ENCODE measurements around the gene PTPN4.
"Not testable (repeated sequence)": the region's sequence is repeated elsewhere in the genome, so short reads cannot be mapped to it uniquely, and the experiment has no call there.

PTPN4 gene

DNA sequence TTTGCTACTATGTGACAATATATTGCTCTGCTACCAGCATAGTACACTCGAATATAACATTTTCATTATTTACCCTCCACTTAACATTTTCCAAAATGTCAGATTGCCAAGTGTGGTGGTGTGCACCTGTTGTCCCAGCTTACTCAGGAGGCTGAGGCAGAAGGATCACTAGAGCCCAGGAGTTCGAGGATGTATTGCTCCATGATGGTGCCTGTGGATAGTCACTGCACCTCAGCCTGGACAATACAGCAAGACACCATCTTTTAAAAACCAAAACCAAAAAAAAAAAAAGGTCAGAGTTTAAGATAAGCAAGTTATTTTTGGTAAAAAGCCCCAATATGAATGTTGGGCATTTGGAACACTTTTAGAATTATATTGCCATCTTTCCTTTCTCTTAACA, 178.0 kb downstream of the PTPN4 start:
- no peak for DNase-seq (ENCODE audit: low read depth in 2 of 2, low spot score in 1 of 2)

DNA sequence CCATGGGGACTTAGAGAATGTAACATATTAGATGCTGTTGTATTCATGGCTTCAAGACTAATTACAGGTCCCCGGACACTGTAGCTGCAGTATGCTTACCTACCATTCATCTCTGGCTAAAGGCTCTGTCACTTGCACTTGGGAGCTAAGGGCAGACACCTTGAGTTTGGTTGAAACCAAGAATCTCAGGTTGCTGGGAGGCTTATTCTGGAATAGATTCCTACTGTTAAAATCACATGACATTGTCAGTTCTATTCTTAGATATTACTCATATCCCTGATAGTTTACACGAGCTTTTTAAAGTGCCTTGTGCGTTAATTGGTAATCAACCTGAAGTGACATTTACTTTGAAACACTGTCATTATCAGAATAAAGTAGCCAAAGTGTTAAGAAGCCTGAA, 180.2 kb downstream of the PTPN4 start:
- no peak for DNase-seq (ENCODE audit: low read depth in 2 of 2, low spot score in 1 of 2)

DNA sequence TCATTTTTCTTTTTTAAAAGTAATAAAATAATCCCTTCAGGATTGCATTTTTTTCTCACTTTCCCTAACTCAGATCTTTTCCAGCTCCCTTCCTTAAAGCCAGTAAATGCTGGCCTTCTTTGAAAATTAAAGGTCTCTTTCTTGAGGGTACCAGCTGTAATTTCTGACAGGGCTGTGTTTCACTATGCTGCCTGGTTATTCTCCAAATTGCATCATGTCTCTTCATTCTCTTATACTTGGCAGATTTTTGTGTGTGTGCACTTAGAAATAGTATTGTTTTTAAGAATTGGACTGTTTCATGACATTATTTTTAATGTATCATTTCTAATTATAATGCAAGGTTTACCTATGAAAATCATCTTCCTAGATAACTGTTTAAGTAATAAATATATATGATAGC, 181.1 kb downstream of the PTPN4 start:
- DNase-seq (ENCODE audit: low read depth in 2 of 2, low spot score in 1 of 2) = no peak

DNA sequence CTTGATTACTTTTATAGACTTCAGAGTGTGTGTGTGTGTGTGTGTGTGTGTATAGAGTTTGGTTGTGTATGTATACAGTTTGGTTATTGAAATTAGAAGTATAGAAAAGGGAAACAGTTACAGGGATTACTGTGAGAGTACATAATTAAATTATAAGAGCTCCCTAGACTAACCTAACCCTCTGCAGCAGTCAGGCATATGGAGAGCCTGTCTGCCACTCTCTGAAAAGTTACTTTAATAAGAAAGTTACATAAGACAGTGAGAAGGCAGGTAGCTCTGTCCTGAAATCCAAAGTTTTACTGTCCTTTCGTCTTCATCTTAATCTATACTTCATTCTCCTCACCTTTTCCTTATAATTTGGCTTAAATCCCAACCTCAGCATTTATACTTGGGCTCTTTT, 181.7 kb downstream of the PTPN4 start:
- DNase-seq (ENCODE audit: low read depth in 2 of 2, low spot score in 1 of 2) = no peak

DNA sequence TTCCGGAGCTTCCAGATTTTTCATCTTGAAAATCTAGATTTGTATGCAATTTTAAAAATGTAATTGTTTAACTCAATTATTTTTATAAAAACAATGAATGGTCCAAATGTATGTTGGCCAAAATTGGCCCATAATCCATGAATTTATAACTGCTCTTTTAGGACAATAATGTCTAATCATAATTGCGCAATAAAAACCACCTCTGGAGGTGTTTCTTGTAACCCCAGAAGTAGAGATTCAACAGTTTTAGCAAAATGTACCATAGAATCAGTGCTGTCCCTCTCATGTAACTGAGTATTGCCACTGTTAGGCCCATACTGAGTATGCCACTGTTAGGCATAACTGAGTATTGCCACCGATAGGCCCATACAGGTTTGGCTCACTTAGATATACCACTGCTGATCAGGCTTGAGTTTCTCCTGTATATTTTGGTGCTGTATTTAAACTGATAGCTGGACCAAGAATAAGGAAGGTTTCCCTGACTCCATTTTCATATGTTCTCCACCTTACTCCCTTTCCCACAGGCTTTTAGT, 182.3 kb downstream of the PTPN4 start:
- DNase-seq (ENCODE audit: low read depth in 2 of 2, low spot score in 1 of 2) = no peak

DNA sequence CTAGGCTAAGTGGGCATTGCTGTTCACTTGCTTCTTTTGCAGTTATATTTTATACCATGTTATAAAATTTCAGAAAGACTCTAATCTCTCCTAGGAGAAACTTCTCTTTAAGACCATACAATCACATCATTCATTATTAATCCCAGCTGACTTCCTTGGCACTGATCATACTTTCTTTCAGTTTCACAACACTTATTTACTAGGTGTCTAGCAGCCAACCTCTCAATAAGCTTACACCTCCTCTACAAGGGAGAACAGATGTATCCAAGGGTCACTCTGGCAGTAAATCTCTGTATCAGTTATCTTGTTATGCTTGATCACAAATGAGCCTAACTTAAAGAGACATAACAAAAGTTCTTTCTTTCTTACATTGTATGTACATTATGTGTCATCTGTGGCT, 183.3 kb downstream of the PTPN4 start:
- no peak for DNase-seq (ENCODE audit: low read depth in 2 of 2, low spot score in 1 of 2)

DNA sequence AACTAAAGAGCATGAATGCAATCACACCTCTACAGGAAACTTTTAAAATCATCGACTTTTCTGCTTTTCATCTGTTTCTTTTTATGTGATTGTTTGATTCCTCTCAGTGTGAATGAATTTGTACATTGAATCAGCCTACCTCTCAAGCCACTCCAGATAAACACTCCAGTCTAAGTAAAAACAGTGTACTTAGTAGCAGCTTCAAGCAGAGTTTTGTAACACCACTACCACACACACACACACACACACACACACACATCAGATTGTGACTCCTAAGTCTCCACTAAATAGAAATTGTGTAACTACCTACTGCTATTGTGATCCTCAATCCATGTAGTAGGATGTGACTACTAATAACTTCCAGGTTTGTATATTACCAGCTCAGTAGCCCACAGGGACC, 187.8 kb downstream of the PTPN4 start:
- DNase-seq (ENCODE audit: low read depth in 2 of 2, low spot score in 1 of 2) = no peak

DNA sequence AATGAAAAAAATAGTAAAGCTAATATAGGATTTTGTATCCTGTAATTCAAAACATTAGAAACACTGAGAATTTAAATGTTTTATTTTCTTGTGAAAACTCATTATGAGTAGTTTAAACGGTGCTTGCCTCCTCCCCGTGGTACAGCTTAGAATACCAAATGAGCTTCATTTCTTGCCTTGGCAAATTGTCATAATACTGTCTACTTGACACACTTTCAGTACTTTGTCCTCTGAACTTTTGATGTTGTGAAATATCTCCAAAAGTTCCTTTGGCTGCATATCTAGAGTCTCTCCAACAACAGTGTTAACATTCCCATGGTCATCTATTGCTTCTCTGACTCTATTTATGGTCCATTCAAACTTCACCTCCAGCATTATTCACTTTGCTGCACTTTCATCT, 191.2 kb downstream of the PTPN4 start:
- no peak for DNase-seq (ENCODE audit: low read depth in 2 of 2, low spot score in 1 of 2)

DNA sequence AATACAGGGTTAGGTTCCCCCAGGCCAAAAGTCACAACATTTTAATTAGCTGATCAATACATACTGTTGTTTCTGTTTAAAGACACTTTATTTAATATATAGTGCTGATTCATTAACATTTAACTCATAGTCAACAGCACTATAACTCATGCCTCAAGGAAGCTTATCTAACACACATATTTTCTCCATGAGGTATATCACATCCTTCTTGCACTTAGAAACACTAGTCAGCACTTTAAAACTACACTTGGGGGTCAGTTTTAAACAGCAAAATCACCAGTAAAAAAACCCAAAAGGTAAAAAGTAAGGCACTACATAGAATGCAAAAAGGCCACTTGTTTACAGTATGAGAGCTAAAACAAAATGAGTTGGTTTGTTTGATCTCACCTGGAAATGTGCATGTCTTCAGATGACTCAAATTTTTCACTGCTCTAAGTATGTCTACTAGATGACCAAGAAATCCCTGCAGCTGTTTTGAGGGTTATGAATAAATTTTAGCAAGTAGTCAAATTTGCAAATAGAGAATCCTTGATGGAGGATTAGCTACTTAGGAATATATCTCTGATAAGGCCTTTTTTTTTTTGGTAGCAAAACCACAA, 199.0 kb downstream of the PTPN4 start:
- DNase-seq (ENCODE audit: low read depth in 2 of 2, low spot score in 1 of 2) = no peak

DNA sequence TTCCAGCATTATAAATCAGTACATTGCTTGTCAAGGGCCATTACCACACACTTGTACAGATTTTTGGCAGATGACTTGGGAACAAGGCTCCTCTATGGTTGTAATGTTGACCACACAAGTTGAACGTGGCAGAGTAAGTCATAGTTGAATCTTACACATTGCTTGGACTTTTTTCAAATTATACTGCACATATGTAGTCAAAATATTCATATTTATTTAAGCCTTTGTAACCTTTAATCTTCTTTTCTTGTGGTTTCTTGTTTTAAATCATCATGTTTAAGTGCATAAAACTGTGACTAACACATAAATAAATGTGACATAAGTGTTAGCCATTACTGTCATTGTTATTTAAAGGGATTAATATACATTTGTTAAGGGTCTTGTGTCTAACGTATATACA, 201.1 kb downstream of the PTPN4 start:
- DNase-seq (ENCODE audit: low read depth in 2 of 2, low spot score in 1 of 2) = no peak

DNA sequence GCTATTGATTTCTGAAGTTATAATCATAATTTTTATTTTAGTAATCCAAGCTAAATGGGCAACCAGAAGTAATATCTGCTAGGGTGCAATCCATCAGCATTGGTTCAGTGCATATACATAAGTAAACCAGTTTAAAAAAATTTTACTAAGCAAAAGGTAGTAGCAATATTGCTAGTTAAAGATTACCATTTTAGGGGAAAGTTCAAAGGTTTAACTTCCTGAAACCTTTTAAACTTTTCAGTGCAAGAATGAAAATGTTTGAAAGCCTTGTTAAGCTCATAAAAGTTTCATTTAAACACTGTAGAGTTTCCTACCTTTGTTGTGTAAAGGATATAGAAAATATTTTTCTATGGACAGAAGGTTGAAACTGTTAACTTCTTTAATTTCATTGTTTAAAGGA, 222.2 kb downstream of the PTPN4 start:
- no peak for DNase-seq (ENCODE audit: low read depth in 2 of 2, low spot score in 1 of 2)

DNA sequence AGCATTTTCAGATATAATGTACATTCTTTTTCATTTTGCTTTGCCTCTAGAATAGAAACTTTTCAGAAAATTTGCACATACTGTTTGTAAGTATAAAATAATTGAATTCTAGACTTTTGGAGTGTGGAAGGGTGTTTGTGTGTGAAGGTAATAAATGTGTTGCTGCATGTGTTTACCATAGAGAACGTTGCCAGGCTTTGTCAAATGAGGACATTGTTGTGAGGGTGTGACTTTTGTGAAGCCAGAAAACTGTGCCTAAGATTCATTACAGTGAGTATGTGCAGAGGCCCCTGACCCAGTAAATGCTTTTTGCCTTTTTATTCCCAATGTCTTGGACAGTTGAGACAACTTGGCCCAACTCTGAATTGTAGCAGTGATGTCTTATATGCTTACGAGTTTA, 222.8 kb downstream of the PTPN4 start:
- DNase-seq (ENCODE audit: low read depth in 2 of 2, low spot score in 1 of 2) = no peak

DNA sequence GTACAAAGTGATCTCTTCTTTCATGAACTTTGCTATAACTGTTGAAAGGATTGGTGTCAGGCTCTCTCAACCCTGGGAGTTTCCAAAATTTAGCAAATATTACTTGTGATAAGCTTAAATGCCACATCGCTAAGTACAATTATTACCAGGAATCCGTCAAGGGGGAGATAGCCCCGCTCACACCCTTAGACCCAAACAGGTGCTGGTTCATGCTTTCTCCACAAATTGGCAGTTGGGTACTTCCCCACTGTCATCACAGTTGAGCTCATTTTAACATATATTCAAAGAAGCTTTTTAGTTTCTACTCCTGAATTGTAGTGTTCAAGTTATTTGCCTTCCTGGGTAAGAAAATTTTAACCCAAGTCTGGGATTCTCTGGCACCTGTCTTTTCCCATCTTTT, 223.4 kb downstream of the PTPN4 start:
- no peak for DNase-seq (ENCODE audit: low read depth in 2 of 2, low spot score in 1 of 2)

DNA sequence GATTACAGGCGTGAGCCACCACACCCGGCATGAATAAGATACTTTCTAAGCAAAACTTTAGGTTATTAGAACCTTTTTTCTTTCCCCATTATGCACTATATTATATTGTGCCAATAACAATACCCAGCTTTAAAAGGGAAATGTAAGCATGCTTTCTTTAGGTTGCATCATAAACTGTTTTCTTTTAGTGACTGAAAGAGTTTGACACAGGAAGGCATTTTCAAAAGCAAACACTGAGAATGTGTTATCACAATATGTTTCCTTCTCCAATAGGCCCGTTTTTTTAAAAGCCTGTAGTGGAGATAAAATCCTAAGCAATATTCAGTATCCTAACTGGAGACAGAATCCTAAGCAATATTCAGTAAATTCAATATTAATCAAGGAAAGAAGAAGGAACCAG, 236.4 kb downstream of the PTPN4 start:
- no peak for DNase-seq (ENCODE audit: low read depth in 2 of 2, low spot score in 1 of 2)

DNA sequence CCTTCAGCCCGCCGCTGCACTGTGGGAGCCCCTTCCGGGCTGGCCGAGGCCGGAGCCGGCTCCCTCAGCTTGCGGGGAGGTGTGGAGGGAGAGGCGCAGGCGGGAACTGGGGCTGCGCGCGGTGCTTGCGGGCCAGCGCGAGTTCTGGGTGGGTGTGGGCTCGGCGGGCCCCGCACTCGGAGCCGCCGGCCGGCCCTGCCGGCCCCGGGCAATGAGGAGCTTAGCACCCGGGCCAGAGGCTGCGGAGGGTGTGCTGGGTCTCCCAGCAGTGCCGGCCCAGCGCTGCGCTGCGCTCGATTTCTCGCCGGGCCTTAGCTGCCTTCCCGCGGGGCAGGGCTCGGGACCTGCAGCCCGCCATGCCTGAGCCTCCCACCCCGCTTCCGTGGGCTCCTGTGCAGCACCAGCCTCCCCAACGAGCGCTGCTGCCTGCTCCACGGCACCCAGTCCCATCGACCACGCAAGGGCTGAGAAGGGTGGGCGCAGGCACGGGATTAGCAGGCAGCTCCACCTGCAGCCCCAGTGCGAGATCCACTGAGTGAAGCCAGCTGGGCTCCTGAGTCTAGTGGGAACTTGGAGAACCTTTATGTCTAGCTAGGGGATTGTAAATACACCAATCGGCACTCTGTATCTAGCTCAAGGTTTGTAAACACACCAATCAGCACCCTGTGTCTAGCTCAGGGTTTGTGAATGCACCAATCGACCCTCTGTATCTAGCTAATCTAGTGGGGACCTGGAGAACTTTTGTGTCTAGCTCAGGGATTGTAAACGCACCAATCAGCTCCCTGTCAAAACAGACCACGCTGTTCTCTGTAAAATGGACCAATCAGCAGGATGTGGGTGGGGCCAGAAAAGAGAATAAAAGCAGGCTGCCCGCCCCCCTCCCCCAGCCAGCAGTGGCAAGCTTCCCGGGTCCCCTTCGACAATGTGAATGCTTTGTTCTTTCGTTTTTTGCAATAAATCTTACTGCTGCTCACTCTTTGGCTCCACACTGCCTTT, 237.5 kb downstream of the PTPN4 start:
- not testable (repeated sequence) for DNase-seq (ENCODE audit: low read depth in 2 of 2, low spot score in 1 of 2)

DNA sequence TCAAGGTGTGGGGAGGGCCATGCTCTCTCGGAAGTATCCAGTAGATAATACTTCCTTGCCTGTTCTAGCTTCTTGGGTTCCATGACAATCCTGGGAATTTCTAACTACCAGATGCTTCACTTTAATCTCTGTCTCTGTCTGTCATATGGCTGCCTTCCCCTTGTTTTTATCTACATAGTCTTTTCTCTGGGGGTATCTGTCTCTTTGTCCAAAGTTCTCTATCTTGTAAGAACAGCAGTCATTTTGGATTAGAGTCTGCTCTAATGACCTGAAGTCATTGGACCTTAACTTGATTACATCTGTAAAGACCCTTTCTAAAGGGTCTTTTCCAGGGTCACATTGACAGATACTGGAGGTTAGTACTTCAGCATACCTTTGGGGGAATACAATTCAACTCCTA, 241.7 kb downstream of the PTPN4 start:
- DNase-seq (ENCODE audit: low read depth in 2 of 2, low spot score in 1 of 2) = no peak

DNA sequence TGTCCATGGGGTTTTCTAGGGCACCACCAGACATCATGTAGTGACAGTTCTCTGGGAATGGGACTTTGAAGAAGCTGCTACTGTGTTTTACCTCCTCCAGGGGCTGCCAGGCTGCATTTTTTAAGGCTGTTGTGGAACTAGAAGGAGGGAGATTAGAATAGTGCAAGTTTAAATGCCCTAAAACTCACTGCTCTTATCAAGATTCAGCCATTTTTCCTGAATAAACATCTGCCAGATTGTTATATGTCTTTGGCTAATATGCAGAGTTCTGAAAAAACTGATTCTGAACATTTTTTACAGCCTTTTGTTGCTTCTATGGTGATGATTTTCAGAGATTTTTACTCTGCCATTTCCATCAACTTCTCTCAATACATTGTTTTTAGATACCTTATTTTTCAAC, 244.5 kb downstream of the PTPN4 start:
- DNase-seq (ENCODE audit: low read depth in 2 of 2, low spot score in 1 of 2) = no peak

DNA sequence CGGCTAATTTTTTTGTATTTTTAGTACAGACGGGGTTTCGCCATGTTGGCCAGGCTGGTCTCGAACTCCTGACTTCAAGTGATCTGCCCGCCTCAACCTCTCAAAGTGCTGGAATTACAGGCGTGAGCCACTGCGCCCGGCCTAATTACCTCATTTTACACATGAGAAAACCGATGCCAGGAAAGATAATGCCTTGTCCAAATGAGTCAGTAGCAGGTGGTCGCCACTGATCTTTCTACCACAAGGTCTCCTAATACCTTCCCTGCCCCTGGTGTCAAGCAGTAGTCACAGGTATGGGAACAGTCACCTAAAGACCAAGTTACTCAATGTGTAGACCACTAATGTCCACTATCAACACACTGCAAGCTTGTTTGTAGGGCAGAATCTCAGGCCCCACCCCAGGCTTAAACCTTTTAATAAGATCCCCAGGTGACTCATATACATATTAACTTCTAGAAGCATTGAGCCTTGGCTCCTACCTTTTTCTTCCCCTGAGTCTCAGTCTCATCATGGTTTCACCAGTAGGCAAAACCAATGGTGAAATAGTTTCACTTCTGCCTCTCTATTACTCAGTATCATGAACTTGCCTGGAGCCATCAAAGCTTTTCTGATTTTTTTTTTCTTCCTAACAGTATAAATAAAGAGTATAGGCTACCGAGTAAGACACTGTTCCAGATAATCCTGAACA, 246.3 kb downstream of the PTPN4 start:
- DNase-seq (ENCODE audit: low read depth in 2 of 2, low spot score in 1 of 2) = no peak

DNA sequence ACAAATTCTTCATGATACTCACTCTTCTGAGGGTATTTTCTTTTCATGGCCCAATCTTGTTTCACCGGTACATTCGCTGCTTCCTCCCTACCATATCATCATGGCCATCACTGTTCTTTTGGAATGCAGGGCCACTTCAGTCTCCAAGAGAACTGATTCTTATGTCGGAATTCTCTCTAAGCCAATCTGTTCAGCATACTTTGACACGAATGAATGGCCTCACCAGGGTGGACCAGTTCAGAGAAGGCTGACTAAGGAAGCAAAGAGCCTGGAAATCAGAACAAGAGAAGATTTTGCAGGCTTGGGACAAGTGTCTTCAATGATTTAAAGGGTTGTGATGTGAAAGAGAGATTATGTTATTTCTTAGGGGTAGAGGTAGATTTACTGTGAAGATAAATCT, 248.1 kb downstream of the PTPN4 start:
- no peak for DNase-seq (ENCODE audit: low read depth in 2 of 2, low spot score in 1 of 2)

DNA sequence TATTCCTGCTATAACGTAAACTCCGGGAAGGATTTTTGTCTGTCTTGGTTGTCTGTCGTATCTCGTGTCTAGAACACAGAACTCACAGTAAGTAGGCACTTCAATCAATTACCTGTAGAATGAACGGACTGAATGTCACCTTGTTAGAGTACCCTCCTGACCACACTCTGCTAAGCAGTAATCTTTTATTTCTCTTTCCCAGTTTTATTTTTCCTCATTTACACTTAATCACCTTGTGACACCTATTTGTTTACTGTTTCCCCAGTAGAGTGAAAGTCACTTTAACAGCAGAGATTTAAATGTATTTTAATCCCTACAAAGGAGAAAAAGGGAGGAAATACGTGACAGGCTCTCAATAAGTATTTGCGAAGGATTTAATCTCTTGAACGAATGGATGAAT, 252.6 kb downstream of the PTPN4 start:
- no peak for DNase-seq (ENCODE audit: low read depth in 2 of 2, low spot score in 1 of 2)

DNA sequence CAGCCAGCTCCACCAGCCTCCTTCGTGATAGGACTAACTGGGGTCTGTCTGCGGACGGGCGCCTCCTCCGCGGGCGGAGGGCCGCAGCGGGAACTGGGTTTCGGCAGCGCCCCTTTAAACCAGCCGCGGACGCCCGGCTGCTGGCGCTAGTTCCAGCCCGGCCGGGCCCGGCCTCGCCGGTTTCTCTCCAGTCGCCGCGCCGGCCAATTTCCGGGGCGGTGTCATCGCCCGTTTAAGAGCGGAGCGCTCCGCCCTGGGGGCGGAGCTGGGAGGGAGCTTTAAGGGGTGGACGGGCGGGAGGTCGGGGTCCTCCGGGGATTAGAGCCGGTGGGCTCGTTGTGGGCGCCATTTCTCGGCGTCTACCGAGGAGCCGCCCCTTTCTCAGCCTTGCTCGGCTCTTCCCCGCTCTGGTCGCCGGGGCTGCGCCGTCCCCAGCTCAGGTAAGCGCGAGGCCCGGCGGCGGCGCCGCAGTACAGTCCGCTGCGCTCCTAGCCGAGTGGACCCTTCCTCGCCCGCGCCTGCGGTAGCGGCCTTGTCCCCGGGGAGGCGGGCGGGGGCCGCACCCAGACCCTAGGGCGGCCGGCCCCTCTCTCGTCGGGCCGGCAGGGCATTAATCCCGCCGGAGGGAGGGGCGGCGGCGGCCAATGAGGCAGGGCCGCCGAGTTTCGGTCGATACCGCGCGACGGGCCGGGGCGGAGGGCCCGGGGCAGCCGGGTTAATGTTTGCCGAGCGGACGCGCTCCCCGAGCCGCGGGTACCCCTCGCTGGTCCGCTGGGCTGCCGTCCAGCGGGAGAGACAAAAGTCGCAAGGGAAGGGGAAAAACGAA, 253.3 kb downstream of the PTPN4 start, which contains the start of gene EPB41L5:
EPB41L5 (plus strand) TSS at position 307 of the 826 bp plus-strand sequence. CDS start 6,008 bp downstream, outside the sequence.
- peak; percentile 56 to 62 for DNase-seq (ENCODE audit: low read depth in 2 of 2, low spot score in 1 of 2)
